ENCODE results near the gene CCDC91.
"Not testable (repeated sequence)": the region's sequence is repeated elsewhere in the genome, so short reads cannot be mapped to it uniquely, and the experiment has no call there.

CCDC91 gene

DNA sequence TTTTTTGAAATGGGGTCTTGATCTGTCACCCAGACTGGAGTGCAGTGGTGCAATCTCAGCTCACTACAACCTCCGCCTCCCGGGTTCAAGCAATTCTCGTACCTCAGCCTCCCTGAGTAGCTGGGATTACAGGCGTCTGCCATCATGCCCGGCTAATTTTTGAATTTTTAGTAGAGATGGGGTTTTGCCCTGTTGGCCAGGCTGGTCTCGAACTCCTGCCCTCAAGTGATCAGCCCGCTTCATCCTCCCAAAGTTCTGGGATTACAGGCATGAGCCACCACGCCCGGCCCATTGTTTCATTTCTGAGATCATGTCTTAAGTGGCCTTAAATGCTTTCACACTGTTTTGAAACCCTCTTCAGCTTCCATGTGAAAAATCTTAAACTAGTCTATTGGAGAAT is 281.5 kb downstream of the CCDC91 start:
- DNase-seq, result not testable (repeated sequence)

DNA sequence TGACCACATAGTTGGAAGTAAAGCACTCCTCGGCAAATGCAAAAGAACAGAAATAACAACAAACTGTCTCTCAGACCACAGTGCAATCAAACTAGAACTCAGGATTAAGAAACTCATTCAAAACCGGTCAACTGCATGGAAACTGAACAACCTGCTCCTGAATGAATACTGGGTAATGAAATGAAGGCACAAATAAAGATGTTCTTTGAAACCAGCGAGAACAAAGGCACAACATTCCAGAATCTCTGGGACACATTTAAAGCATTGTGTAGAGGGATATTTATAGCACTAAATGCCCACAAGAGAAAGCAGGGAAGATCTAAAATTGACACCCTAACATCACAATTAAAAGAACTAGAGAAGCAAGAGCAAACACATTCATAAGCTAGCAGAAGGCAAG is 285.9 kb downstream of the CCDC91 start:
- DNase-seq, result not testable (repeated sequence)

DNA sequence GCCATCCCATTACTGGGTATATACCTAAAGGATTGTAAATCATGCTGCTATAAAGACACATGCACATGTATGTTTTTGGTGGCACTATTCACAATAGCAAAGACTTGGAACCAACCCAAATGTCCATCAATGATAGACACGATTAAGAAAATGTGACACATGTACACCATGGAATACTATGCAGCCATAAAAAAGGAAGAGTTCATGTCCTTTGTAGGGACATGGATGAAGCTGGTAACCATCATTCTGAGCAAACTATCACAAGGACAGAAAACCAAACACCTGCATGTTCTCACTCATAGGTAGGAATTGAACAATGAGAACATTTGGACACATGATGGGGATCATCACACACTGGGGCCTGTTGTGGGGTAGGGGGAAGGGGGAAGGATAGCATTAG is 288.8 kb downstream of the CCDC91 start:
- not testable (repeated sequence) for DNase-seq

DNA sequence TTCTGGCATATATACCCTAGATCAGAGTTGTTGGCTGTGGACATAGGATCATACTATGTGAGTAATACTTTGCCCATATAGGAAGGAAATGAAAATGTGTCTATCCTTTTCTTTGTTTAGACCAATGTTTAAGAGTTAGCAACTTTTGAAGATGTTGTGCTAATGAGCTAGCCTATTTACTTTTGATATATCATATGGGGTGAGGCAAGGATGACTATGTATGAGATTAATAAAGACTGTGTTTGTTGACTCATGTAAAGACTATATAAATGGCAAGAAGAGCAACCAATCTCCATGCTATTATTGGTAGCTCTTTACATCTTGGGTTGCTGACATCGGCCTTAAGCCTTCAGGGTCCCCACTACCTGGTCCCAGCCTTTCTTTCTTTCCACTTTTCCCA is 289.4 kb downstream of the CCDC91 start:
- no peak for DNase-seq

- DNase-seq, result no peak
These were observed 293.9 kb downstream of the CCDC91 start for GRCh38 chr12:28484156-28484555.

DNA sequence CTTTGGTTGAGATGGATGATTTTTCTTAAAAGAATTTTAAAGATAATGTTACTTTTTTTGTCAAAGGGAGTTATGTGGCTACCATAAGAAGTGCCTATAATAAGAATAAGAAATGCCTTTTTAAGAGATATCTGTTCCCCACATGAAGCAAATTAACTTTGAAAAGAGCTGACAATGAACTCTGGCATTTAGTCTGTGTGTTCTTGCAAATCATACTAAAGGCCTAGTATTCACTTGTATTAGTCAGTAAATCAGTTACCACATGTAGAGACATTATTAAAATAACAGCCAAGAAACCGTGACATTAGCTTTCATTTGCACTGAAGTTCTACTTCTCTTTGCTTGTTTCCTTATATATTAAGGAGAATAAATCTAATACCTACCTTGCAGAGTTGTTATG is 296.3 kb downstream of the CCDC91 start:
- no peak for DNase-seq

GRCh38 chr12:28489246-28489645 is 299.0 kb downstream of the CCDC91 start:
- no peak for DNase-seq

- DNase-seq, result no peak
These were observed 307.7 kb downstream of the CCDC91 start for GRCh38 chr12:28497889-28498411.

GRCh38 chr12:28498850-28499249 is 308.6 kb downstream of the CCDC91 start:
- no peak for DNase-seq

DNA sequence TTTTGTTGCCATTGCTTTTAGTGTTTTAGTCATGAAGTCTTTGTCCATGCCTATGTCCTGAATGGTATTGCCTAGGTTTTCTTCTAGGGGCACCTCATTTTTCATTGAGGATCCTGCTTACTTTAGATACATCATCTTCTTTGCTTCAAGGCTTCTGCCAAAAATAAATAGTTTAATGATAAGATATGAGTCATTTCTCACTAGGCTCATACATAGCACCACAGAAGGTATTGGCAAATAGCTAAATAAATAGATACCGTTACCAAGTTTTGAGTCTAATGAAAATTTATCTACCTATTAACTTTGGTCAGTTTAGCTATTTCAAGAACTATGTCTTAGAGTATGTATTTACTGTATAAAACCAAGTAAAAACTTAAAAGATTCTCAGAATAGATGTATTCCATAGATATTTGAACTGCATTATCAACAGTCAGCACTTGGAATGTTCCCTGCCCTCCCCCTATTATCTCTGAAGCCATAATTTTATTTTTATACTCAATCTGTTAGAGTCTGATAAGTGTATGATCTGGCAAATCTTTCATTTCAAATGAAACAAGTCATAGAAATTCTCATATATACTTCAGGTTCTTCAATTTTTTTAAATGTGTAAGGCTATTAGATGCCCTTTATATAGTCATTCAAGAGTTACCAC is 310.2 kb downstream of the CCDC91 start:
- DNase-seq, result no peak

DNA sequence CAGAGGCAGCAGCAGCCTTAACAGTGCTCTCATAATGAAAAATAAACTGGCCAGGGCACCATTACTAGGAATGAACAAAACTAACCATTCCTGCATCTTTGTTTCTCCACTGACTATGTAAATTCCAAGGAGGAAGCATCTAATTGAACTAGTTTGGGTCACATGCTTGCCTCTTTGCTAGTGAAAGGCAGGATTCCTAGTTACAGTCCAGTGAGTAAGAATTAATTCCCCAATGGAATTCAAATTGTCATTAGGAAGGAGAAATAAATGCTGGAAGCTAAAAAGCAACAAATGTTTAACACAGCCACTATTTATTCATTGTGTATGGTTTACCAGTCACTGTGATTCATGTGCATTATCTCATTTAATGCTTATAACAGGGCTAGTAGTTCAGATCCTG is 316.0 kb downstream of the CCDC91 start:
- no peak for DNase-seq

DNA sequence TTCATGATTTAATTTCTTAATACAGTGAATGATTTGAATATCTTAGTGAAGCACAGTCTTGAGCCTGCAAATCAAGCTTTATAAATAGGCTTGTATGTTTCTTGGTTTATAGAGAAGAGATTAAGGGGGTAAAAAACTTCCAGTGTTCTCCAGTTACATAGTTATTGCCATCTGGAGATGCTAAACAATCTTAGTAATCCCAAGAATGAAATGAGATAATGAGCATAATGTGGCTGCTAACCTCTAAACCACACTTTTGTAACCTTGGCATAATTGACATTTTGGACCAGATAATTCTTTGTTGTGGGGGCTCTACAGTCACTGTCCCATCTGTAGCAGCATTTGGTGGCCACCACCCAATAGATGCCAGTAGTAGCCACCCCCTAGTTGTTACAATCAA is 316.8 kb downstream of the CCDC91 start:
- no peak for DNase-seq

- no peak for DNase-seq
These were observed 317.6 kb downstream of the CCDC91 start for GRCh38 chr12:28507867-28508266.

DNA sequence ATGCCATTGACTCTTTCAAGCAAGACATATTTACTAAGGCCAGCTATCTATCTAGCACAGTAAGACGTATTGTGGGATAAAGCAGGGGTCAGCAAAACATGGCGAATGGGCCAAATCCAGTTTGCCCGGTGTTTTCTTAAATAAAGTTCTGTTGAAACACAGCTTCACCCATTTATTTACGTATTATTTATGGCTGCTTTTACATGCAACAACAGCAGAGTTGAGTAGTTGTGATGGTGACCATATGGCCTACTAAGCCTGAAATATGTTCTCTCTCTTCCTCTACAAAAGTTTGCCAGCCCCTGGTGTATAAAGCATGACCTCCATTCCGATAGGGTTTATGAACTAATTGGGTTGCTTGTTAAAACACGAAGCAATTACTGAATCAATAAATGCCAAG is 322.1 kb downstream of the CCDC91 start:
- DNase-seq, result no peak

DNA sequence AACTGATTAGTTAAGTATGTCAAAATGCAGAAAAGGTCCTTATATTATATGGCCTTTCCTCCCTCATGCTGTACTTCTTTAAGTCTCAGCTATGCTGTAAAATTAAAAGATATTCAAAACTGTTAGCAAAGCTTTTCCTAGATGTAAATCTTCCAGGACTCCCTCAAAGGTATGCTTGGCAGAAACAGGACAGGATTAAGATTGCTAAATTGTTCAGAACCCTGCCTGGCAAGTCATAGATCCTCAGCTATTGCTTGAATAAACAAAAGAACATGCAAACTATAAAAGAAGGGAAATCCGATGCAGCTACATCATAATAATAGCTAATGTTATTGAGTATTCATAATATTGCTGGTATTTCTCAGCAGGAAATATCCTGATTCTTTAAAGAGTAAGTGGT is 322.6 kb downstream of the CCDC91 start:
- no peak for DNase-seq

- DNase-seq, result no peak
These were observed 323.7 kb downstream of the CCDC91 start for GRCh38 chr12:28513983-28514382.

DNA sequence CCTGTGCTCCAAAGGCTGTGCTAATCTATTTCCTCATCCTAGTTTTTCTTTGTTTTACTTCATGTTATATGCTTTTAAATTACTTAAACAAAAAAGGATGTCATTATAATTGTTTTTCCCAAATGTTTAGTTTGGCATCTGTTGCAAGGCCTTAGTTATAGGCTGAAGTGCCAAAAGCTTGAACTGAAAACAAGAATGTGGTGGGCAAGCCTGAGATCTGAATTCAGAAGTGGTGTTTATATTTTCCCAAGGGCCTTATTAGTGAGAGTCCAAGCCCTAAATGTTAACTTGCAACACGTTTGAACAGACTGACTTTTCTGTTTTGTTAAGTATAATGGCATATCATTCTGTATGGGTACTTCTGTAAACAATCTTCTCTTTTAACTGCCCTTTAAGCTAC is 326.8 kb downstream of the CCDC91 start:
- no peak for DNase-seq

GRCh38 chr12:28527631-28528249 is 337.5 kb downstream of the CCDC91 start:
- DNase-seq, result no peak

DNA sequence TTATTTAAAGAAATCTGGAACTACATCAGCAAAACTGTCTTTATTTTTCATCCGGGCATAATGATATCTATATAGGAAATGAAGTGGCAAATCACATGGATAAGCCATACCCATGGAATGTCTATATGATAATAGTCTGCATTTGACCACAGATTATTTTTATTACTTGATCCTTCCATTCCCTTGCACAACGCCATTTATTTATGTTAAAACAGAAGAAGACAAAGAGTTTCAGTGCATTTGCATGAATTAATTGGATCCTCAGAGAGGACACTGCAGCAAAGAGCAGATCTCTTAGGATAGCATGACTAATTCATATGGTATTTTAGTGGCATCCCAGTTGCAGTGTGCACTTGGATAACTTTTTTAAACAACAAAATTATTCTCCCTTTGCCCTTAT is 345.0 kb downstream of the CCDC91 start:
- no peak for DNase-seq

DNA sequence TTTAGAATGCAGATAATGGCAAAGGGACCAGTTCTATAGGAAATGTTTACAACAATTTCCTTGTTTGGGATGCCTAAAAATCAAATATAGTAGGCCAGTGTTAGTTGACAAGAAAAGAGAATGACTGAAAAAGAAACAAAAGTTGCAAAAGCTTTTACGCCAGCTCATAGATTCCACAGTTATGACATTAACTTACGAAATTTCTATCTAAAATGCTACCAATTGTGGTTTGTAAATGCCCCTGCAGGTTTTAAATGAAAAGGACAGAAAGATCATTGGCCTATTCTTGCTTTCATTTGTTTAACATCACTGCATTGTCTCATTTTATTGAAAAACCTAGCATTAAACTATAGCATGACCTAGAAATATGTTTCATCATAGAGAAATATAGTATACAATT is 345.8 kb downstream of the CCDC91 start:
- DNase-seq, result no peak

DNA sequence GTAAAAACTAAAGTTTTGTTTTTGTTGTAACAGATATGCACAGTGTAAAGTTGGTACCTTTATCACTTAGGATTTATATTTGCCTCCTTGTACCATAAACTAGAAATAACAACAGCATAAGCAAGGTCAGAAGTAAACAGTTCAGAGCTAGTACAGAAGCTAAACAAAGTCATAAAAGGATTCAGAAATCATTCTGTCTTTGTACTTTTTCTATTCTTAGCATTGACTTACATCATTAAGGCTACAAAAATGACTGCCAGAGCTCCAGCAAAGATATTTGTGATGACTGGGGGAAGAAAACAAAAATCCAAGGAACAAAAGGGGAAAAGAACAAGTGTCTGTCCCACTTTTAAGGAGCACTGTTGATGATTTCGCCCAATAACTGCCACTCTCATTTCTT is 347.2 kb downstream of the CCDC91 start:
- no peak for DNase-seq

DNA sequence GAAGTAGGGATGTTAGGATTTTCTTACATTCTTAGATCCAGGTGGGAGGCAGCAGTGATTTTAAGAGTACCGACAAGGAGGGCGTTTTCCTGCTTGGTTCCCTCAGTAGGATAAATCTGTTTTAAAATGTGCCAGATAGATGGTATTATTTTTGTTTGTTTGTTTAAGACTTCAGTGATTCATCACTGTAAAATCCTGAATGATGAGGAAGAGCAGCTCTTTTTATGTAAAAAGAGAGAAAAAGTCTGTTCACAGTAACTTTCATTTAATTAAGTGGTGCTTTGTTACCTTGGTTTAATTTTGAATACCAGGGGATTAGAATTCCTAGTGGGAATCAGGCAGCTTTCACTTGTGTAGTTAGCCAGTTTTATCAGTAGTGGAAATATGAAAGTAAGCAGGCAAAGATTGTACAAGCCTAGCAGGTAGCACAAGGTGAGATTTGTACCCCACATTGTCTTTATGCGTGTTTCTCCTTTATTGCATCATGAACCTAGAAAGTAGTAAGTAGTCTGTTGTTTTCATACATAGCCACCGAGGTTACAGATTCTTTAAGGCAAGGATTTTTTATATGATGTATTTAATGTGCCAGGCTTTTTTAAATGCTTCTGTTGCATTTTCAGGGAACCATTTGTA is 349.6 kb downstream of the CCDC91 start:
- no peak for DNase-seq

DNA sequence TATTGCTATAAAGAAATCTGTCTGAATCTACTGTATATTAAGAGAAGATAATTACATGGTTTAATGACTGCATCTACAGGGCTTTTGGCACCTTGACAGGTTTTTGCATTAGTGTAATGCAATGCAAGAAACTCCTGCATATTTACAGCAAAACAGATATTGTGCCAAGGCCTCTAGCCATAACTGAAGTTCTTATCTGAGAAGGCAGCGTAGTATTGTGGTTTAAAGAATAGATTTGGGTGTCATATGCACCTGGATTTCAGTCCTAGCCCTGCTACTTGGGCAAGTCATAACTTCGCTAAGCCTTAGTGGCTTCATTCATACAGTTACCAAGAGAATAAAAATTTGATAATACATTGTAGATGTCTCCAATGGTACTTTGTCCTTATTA is 350.1 kb downstream of the CCDC91 start:
- no peak for DNase-seq
